GM12878 (cell line): Measurements from ENCODE around the gene BFSP1. TPM values are rescaled to one million over a fixed set of nuclear protein-coding genes. Genes with fewer than 3 reads are reported as not detected.

ENCODE experiments used
- ATAC-seq: fragments of 200-7000 bp; cut with Tn5 transposase; 3 replicates; pipeline ENCODE4 v1.9.1; 2020; ENCODE audit warnings: mild to moderate bottlenecking, moderate library complexity
- BruUV-seq: library from RNA; stranded (reverse); fragments of 400-500 nt; replicated peaks from 2 replicates; lab custom pipeline; 2021; lab: Mats Ljungman, UMichigan
- CTCF ChIA-PET: fragments of 300-600 bp; sonication (Branson Sonifier 250); formaldehyde crosslinking; extraction: SDS; loops from one replicate; lab custom pipeline; 2021; ENCODE audit warnings: inconsistent platforms; lab: Yijun Ruan, JAX
- POLR2A ChIA-PET: fragments of 350-600 bp; formaldehyde crosslinking; extraction: SDS; loops from one replicate; lab custom pipeline; 2021; ENCODE audit warnings: inconsistent platforms; lab: Charles Lee
- RAD21 ChIA-PET: fragments of 300-600 bp; sonication (Branson Sonifier 250); formaldehyde crosslinking; loops from one replicate; lab custom pipeline; 2023; ENCODE audit warnings: antibody characterized with exemption; ENCODE audit not compliant: unreplicated experiment; lab: Charles Lee
- SMC1A ChIA-PET: fragments of 300-600 bp; sonication (Branson Sonifier 250); formaldehyde crosslinking; loops from one replicate; lab custom pipeline; 2023; ENCODE audit not compliant: unreplicated experiment, uncharacterized antibody; lab: Charles Lee
- DNase-seq: peaks from one replicate; pipeline ENCODE4 v3.0.0-alpha.2; 2011; ENCODE audit warnings: low read depth, low spot score
- FAIRE-seq: peaks from 3 replicates; lab custom pipeline; 2011; peaks lifted over from hg19 to GRCh38; lab: Jason Lieb, UNC
- H2AFZ ChIP-seq: 2 replicates; pipeline ENCODE4 v1.6.0; 2011; ENCODE audit warnings: low read depth, low read length, control low read depth; ENCODE audit not compliant: control insufficient read depth
- H3K27ac ChIP-seq: 2 replicates; pipeline ENCODE4 v1.5.1; 2011; ENCODE audit warnings: control low read depth; ENCODE audit not compliant: control insufficient read depth, insufficient read depth
- H3K27me3 ChIP-seq, 2 experiments: replicated peaks in 1 of 2; 2 replicates each; pipeline versions ENCODE4 v1.6.0 to v1.6.1; 2011; ENCODE audit warnings: low read length in 1 of 2; ENCODE audit not compliant: control insufficient read depth in 2 of 2, insufficient read depth in 2 of 2
- H3K36me3 ChIP-seq, 2 experiments: 2 replicates each; pipeline ENCODE4 v1.5.1; 2011; ENCODE audit warnings: low read length in 1 of 2; ENCODE audit not compliant: control insufficient read depth in 2 of 2, insufficient read depth in 2 of 2
- H3K4me1 ChIP-seq: 2 replicates; pipeline ENCODE4 v1.6.1; 2011; ENCODE audit warnings: mild to moderate bottlenecking, low read length, moderate library complexity, mixed read lengths; ENCODE audit not compliant: control insufficient read depth, insufficient read depth
- H3K4me2 ChIP-seq: 2 replicates; pipeline ENCODE4 v1.6.0; 2011; ENCODE audit warnings: control low read depth; ENCODE audit not compliant: control insufficient read depth, insufficient read depth
- H3K4me3 ChIP-seq: fragments of 200-600 bp; sonication (generic); 2 replicates; pipeline ENCODE4 v1.5.1; 2016
- H3K79me2 ChIP-seq: 2 replicates; pipeline ENCODE4 v1.6.0; 2011; ENCODE audit warnings: low read length; ENCODE audit not compliant: control insufficient read depth, insufficient read depth
- H3K9ac ChIP-seq: 2 replicates; pipeline ENCODE4 v1.8.0; 2011; ENCODE audit warnings: low read length, control low read depth, mixed read lengths; ENCODE audit not compliant: control insufficient read depth, insufficient read depth
- H3K9me3 ChIP-seq: replicated peaks from 3 replicates; pipeline ENCODE4 v1.5.1; 2011; ENCODE audit warnings: mild to moderate bottlenecking, low read length; ENCODE audit not compliant: control insufficient read depth, insufficient read depth
- H4K20me1 ChIP-seq: 2 replicates; pipeline ENCODE4 v1.6.0; 2011; ENCODE audit not compliant: control insufficient read depth, insufficient read depth
- ASH2L ChIP-seq: fragments of 300-600, 200-600 bp; sonication (generic); IDR thresholded peaks from 2 replicates; pipeline ENCODE4 v1.6.1; 2017; ENCODE audit warnings: low read depth, mild to moderate bottlenecking, borderline replicate concordance
- ATF3 ChIP-seq: IDR thresholded peaks from 2 replicates; pipeline ENCODE4 v1.6.1; 2011; ENCODE audit warnings: low read depth, mild to moderate bottlenecking, low read length, moderate library complexity, borderline replicate concordance; ENCODE audit errors: extremely low read depth
- BCL11A ChIP-seq: IDR thresholded peaks from 2 replicates; pipeline ENCODE4 v1.6.1; 2011; ENCODE audit warnings: low read depth, low read length
- CREM ChIP-seq: IDR thresholded peaks from 2 replicates; pipeline ENCODE4 v1.6.1; 2014; ENCODE audit warnings: antibody characterized with exemption, low read depth
- E2F8 ChIP-seq: fragments of 450-650 bp; IDR thresholded peaks from 2 replicates; pipeline ENCODE4 v1.6.1; 2018; ENCODE audit warnings: mild to moderate bottlenecking, low read depth, moderate library complexity; ENCODE audit not compliant: partially characterized antibody
- ETV6 ChIP-seq, 2 experiments: fragments of 450-650 bp in 1 of 2; IDR thresholded peaks in 1 of 2; conservative IDR thresholded peaks in 1 of 2; 2 replicates each; pipeline ENCODE4 v1.6.1; 2014; ENCODE audit warnings: antibody characterized with exemption in 1 of 2, borderline replicate concordance in 1 of 2, low read depth in 1 of 2, mild to moderate bottlenecking in 1 of 2, moderate library complexity in 1 of 2
- FOXM1 ChIP-seq: IDR thresholded peaks from 2 replicates; pipeline ENCODE4 v1.6.1; 2012; ENCODE audit warnings: low read depth, mild to moderate bottlenecking, inconsistent platforms, low read length, moderate library complexity
- HCFC1 ChIP-seq: fragments of 150-350 bp; IDR thresholded peaks from 2 replicates; pipeline ENCODE4 v1.6.1; 2014; ENCODE audit warnings: low read length
- POLR2AphosphoS5 ChIP-seq: IDR thresholded peaks from 2 replicates; pipeline ENCODE4 v1.6.1; 2011; ENCODE audit warnings: mild to moderate bottlenecking, low read length, inconsistent platforms
- RFX5 ChIP-seq: IDR thresholded peaks from 2 replicates; pipeline ENCODE4 v1.6.1; 2011; ENCODE audit warnings: low read depth, low read length, improper control_type of control experiment
- SIX5 ChIP-seq: IDR thresholded peaks from 2 replicates; pipeline ENCODE4 v1.6.1; 2011; ENCODE audit warnings: mild to moderate bottlenecking, low read depth, low read length, moderate library complexity; ENCODE audit not compliant: severe bottlenecking
- SMC3 ChIP-seq: IDR thresholded peaks from 2 replicates; pipeline ENCODE4 v1.6.1; 2011; ENCODE audit warnings: low read length, improper control_type of control experiment, borderline replicate concordance
- SP1 ChIP-seq: IDR thresholded peaks from one replicate; pipeline ENCODE4 v1.6.1; 2011; ENCODE audit warnings: low read depth, low read length
- SREBF1 ChIP-seq: IDR thresholded peaks from 2 replicates; pipeline ENCODE4 v1.6.1; 2012; ENCODE audit warnings: mild to moderate bottlenecking, low read length
- SUZ12 ChIP-seq: fragments of 200-600 bp; sonication (generic); IDR thresholded peaks from one replicate; pipeline ENCODE4 v1.6.1; 2018; ENCODE audit warnings: antibody characterized with exemption, mild to moderate bottlenecking; ENCODE audit not compliant: unreplicated experiment
- USF1 ChIP-seq: IDR thresholded peaks from 2 replicates; pipeline ENCODE4 v1.6.1; 2011; ENCODE audit warnings: borderline replicate concordance, low read depth, mild to moderate bottlenecking, moderate library complexity, mixed read lengths, low read length; ENCODE audit not compliant: insufficient read depth; ENCODE audit errors: extremely low read length
- YY1 ChIP-seq: IDR thresholded peaks from 2 replicates; pipeline ENCODE4 v1.6.1; 2011; ENCODE audit warnings: low read depth, mild to moderate bottlenecking, low read length
- ZBTB33 ChIP-seq: fragments of 450-650 bp; IDR thresholded peaks from 2 replicates; pipeline ENCODE4 v1.6.1; 2017; ENCODE audit warnings: mild to moderate bottlenecking
- ZNF384 ChIP-seq: IDR thresholded peaks from 2 replicates; pipeline ENCODE4 v1.6.1; 2012; ENCODE audit warnings: low read depth, mild to moderate bottlenecking, low read length, improper control_type of control experiment, borderline replicate concordance
- ZNF622 ChIP-seq: fragments of 450-650 bp; IDR thresholded peaks from 2 replicates; pipeline ENCODE4 v1.6.1; 2017; ENCODE audit warnings: mild to moderate bottlenecking, inconsistent platforms
- ZZZ3 ChIP-seq: IDR thresholded peaks from 2 replicates; pipeline ENCODE4 v1.6.1; 2011; ENCODE audit warnings: low read depth; ENCODE audit not compliant: control insufficient read depth, insufficient read length
- in situ Hi-C: fragments of 300-500 bp; cut with MboI; formaldehyde crosslinking; loops from 9 replicates; pipeline ENCODE4 v1.14.3; 2018; ENCODE audit warnings: mixed read lengths
- intact Hi-C: fragments of 100-400 bp; cut with micrococcal nuclease; formaldehyde crosslinking; loops from one replicate; pipeline ENCODE4 v1.14.2; 2022; ENCODE audit not compliant: unreplicated experiment
- polyA plus RNA-seq, 11 experiments: library from polyadenylated mRNA; depleted of rRNA in 4 of 11; unstranded in 6 of 11; stranded (reverse) in 5 of 11; fragments of >200 nt; fragmentation: Nextera tagmentation in 4 of 11; fragmentation: Illumina TruSeq in 1 of 11; extraction: Ambion mirVana in 4 of 11; extraction: Trizol in 1 of 11; gene quantifications; 1 replicate in 1 of 11; 2 replicates in 10 of 11; pipeline versions ENCODE4 v1.2.1 to v1.2.3, GENCODE V29; 2011 to 2016; ENCODE audit warnings: inconsistent platforms in 2 of 11, missing spikeins in 2 of 11, low read depth in 1 of 11
- total RNA-seq, 4 experiments: library from RNA; depleted of rRNA in 3 of 4; stranded (reverse); fragments of >200 nt in 3 of 4; fragmentation: Illumina TruSeq in 1 of 4; extraction: Trizol in 1 of 4; gene quantifications; 2 replicates each; pipeline versions ENCODE4 v1.2.1 to v1.2.3, GENCODE V29; 2013 to 2021

Gene BFSP1
- total and polyA plus RNA-seq, 10 of the 15 experiments (the other 5 are each of a cell fraction or from before 2014, with no cell fraction given), result 0.06 to 0.22 (median 0.11) TPM; not detected in 3

- H3K27me3 ChIP-seq, result peaks cover 0 to 1% of the 10 kb centered on the region in 2 experiments; a peak in 2 of 4 replicates
- no peak overlapping the region for H3K9ac ChIP-seq
- ATAC-seq, result peak; percentile 91
- H3K4me3 ChIP-seq, result no peak overlapping the region
- H3K79me2 ChIP-seq, result no peaks in the 10 kb centered on the region
- ChIA-PET RAD21 (no interaction called here), SMC1A (no interaction called here), CTCF (no interaction called here), POLR2A (no interaction called here)
- peak; percentile 31 for FAIRE-seq
- H3K4me1 ChIP-seq, result no peaks in the 10 kb centered on the region; the same call in 1 of the 2 replicates
- BruUV-seq, result no TSS peak
- in situ Hi-C loops (no loop called here), intact Hi-C loops (no loop called here)
- no peaks in the 10 kb centered on the region for H3K9me3 ChIP-seq
- H2AFZ ChIP-seq, result peak overlapping the region; percentile 61
- no peak for DNase-seq
- H3K36me3 ChIP-seq, result no peaks in the 10 kb centered on the region
- H3K27ac ChIP-seq, result no peak overlapping the region
- no peaks in the 10 kb centered on the region for H4K20me1 ChIP-seq
- no peak overlapping the region for H3K4me2 ChIP-seq
- TF ChIP-seq ATF3 (peak; percentile 67; the same call in 1 of the 2 replicates), BCL11A (no peak), SREBF1 (no peak), ZBTB33 (no peak), ZNF622 (no peak), SUZ12 (no peak), CREM (no peak), RFX5 (no peak), SIX5 (peak; percentile 68), ASH2L (no peak), ZZZ3 (no peak), E2F8 (no peak), USF1 (peak; percentile 87), ZNF384 (no peak), SMC3 (no peak), YY1 (peak; percentile 50; the same call in 1 of the 2 replicates), FOXM1 (no peak), SP1 (no peak), POLR2AphosphoS5 (no peak), HCFC1 (peak; percentile 68), ETV6 (conservative IDR thresholded peaks at IDR 0.05 in 1 of 2, IDR thresholded peaks at IDR 0.05 in 1 of 2; ENCODE audit: borderline replicate concordance in 1 of 2, low read depth in 1 of 2) (no peak)
Observed at GRCh38 chr20:17525650-17526049, 5.5 kb downstream of the BFSP1 start.
